Thymus (tissue), 14 donors: Measurements from ENCODE around the gene GOLGA6L9. TPM values are rescaled to one million over a fixed set of nuclear protein-coding genes. Genes with fewer than 3 reads are reported as not detected.
"Not testable (repeated sequence)": the region's sequence is repeated elsewhere in the genome, so short reads cannot be mapped to it uniquely, and the experiment has no call there.

ENCODE experiments used
- DNase-seq, 9 donors: peaks; one replicate each; pipeline ENCODE4 v3.0.0-alpha.2; 2013; ENCODE audit warnings: low spot score in 9 of 9, low read depth in 6 of 9, missing footprints in 1 of 9
- H3K27ac ChIP-seq, 2 donors: one replicate each; pipeline ENCODE4 v1.5.1; 2013; ENCODE audit warnings: control low read depth in 1 of 2, low read depth in 1 of 2, low read length in 1 of 2, mild to moderate bottlenecking in 1 of 2, moderate library complexity in 1 of 2
- H3K27me3 ChIP-seq, 2 donors: one replicate each; pipeline ENCODE4 v1.5.1; 2013; ENCODE audit warnings: low read length in 1 of 2; ENCODE audit not compliant: control insufficient read depth in 2 of 2, insufficient read depth in 1 of 2
- H3K36me3 ChIP-seq, 2 donors: one replicate each; pipeline ENCODE4 v1.5.1; 2013; ENCODE audit warnings: low read length in 1 of 2, mild to moderate bottlenecking in 1 of 2, moderate library complexity in 1 of 2; ENCODE audit not compliant: control insufficient read depth in 2 of 2, insufficient read depth in 2 of 2
- H3K4me1 ChIP-seq, 2 donors: one replicate each; pipeline ENCODE4 v1.5.1; 2013; ENCODE audit warnings: low read length in 2 of 2; ENCODE audit not compliant: control insufficient read depth in 2 of 2, insufficient read depth in 2 of 2
- H3K4me3 ChIP-seq, 2 donors: one replicate each; pipeline ENCODE4 v1.5.1; 2013; ENCODE audit warnings: low read length in 2 of 2, control low read depth in 1 of 2, mild to moderate bottlenecking in 1 of 2
- H3K9me3 ChIP-seq, 2 donors: one replicate each; pipeline ENCODE4 v1.5.1; 2013; ENCODE audit warnings: low read length in 1 of 2, mild to moderate bottlenecking in 1 of 2; ENCODE audit not compliant: control insufficient read depth in 2 of 2, insufficient read depth in 1 of 2
- WGBS: extraction: QIAGEN DNeasy Blood & Tissue Kit; methylation state at CpG from one replicate; pipeline ENCODE4 v1.1.7; 2013; 5-methylcytosine and 5-hydroxymethylcytosine counted together
- long read RNA-seq, 10 donors: transcript quantifications; one replicate each; lab custom pipeline, GENCODE V29; 2026
- polyA plus RNA-seq: library from polyadenylated mRNA; stranded (reverse); fragments of 200-250 nt; gene quantifications from one replicate; pipeline ENCODE4 v1.2.3, GENCODE V29; 2013
- total RNA-seq: library from RNA; stranded (reverse); fragments of 120-200 nt; gene quantifications from one replicate; pipeline ENCODE4 v1.2.4, GENCODE V29; 2013
- donor health status: healthy.

Gene GOLGA6L9
- total RNA-seq: 1.2 TPM
- 19.2 TPM for polyA plus RNA-seq
- long read RNA-seq, donor 1: 0 reads
- long read RNA-seq, donor 2: 0 reads
- long read RNA-seq, donor 3, full-length matches to known transcripts: 1 of 9 reads
- long read RNA-seq, donor 3, partial matches to known transcripts: 8 of 9 reads
- long read RNA-seq, donor 3, other reads (novel, unspliced or antisense): 0 of 9 reads
- long read RNA-seq, donor 4, full-length matches to known transcripts: 1 of 1 reads
- long read RNA-seq, donor 4, partial matches to known transcripts: 0 of 1 reads
- long read RNA-seq, donor 4, other reads (novel, unspliced or antisense): 0 of 1 reads
- long read RNA-seq, donor 5: 0 reads
- long read RNA-seq, donor 6, full-length matches to known transcripts: 1 of 8 reads
- long read RNA-seq, donor 6, partial matches to known transcripts: 7 of 8 reads
- long read RNA-seq, donor 6, other reads (novel, unspliced or antisense): 0 of 8 reads
- long read RNA-seq, donor 7: 0 reads
- long read RNA-seq, donor 8: 0 reads
- long read RNA-seq, donor 9: 0 reads
- long read RNA-seq, donor 10: 0 reads

GRCh38 chr15:82429693-82430092 lies at the start of gene GOLGA6L9:
TSS of gene GOLGA6L9 (plus strand) at chr15:82429816. CDS start at chr15:82430080, 264 bp downstream.
- H3K4me3 ChIP-seq, H3K27me3 ChIP-seq, H3K4me1 ChIP-seq, H3K9me3 ChIP-seq, H3K27ac ChIP-seq, H3K36me3 ChIP-seq, DNase-seq: not testable (repeated sequence)
- WGBS: 92% methylated on average over 8 of the region's 9 CpGs

GRCh38 chr15:82381330-82381955 lies 48.2 kb upstream of the GOLGA6L9 start:
- H3K27ac ChIP-seq, H3K27me3 ChIP-seq, H3K36me3 ChIP-seq, H3K9me3 ChIP-seq, H3K4me1 ChIP-seq, DNase-seq, H3K4me3 ChIP-seq: not testable (repeated sequence)
- 84% methylated on average over 10 of the region's 11 CpGs for WGBS

- not testable (repeated sequence) for H3K27ac ChIP-seq, DNase-seq, H3K4me3 ChIP-seq, H3K36me3 ChIP-seq, H3K27me3 ChIP-seq, H3K4me1 ChIP-seq, H3K9me3 ChIP-seq
Observed at GRCh38 chr15:82387209-82387608, 42.4 kb upstream of the GOLGA6L9 start.

- H3K27me3 ChIP-seq, H3K36me3 ChIP-seq, H3K4me3 ChIP-seq, H3K9me3 ChIP-seq, H3K27ac ChIP-seq, H3K4me1 ChIP-seq, DNase-seq: not testable (repeated sequence)
- 92% methylated on average over 3 of the region's 3 CpGs for WGBS
Observed at GRCh38 chr15:82390152-82390551, 39.5 kb upstream of the GOLGA6L9 start.

- not testable (repeated sequence) for H3K27me3 ChIP-seq, DNase-seq
- WGBS: 95% methylated on average over 1 of the region's 1 CpG
Observed at GRCh38 chr15:82392077-82392476, 37.5 kb upstream of the GOLGA6L9 start.

GRCh38 chr15:82393671-82394070 lies 35.9 kb upstream of the GOLGA6L9 start:
- Histone ChIP-seq H3K27me3 (no peaks in the 10 kb centered on the region), H3K9me3 (no peaks in the 10 kb centered on the region), H3K27ac (no peak overlapping the region), H3K4me1 (no peaks in the 10 kb centered on the region), H3K36me3 (no peaks in the 10 kb centered on the region), H3K4me3 (no peak overlapping the region)
- 99% methylated on average over 4 of the region's 4 CpGs for WGBS
- DNase-seq: no peak

More at GRCh38 chr15:82392077-82392476, 37.5 kb upstream of the GOLGA6L9 start:
- not testable (repeated sequence) for H3K36me3 ChIP-seq, H3K4me3 ChIP-seq, H3K4me1 ChIP-seq, H3K27ac ChIP-seq, H3K9me3 ChIP-seq

- H3K27ac ChIP-seq, H3K4me3 ChIP-seq, H3K4me1 ChIP-seq, H3K27me3 ChIP-seq, H3K9me3 ChIP-seq, H3K36me3 ChIP-seq, DNase-seq: not testable (repeated sequence)
- 97% methylated on average over 1 of the region's 4 CpGs for WGBS
Observed at GRCh38 chr15:82395788-82396187, 33.8 kb upstream of the GOLGA6L9 start.

GRCh38 chr15:82397817-82398216 lies 31.8 kb upstream of the GOLGA6L9 start:
- WGBS: over 99% methylated on average over 3 of the region's 3 CpGs
- no peaks in the 10 kb centered on the region for H3K4me1 ChIP-seq
- no peaks in the 10 kb centered on the region for H3K27me3 ChIP-seq
- no peak for DNase-seq
- no peaks in the 10 kb centered on the region for H3K9me3 ChIP-seq
- no peak overlapping the region for H3K27ac ChIP-seq
- no peak overlapping the region for H3K4me3 ChIP-seq
- H3K36me3 ChIP-seq: no peaks in the 10 kb centered on the region

- no peaks in the 10 kb centered on the region for H3K36me3 ChIP-seq
- no peak overlapping the region for H3K4me3 ChIP-seq
- no peak overlapping the region for H3K27ac ChIP-seq
- DNase-seq: no peak
- no peaks in the 10 kb centered on the region for H3K4me1 ChIP-seq
- no peaks in the 10 kb centered on the region for H3K9me3 ChIP-seq
- 100% methylated on average over 1 of the region's 1 CpG for WGBS
- no peaks in the 10 kb centered on the region for H3K27me3 ChIP-seq
Observed at GRCh38 chr15:82398785-82399184, 30.8 kb upstream of the GOLGA6L9 start.
